Keratinocyte (primary cell): ENCODE measurements around the gene THOC1. TPM values are rescaled to one million over a fixed set of nuclear protein-coding genes. Genes with fewer than 3 reads are reported as not detected.

ENCODE experiments used
- DNase-seq: peaks from one replicate; pipeline ENCODE4 v3.0.0-alpha.2; 2011; ENCODE audit warnings: low read depth, missing footprints, low spot score
- FAIRE-seq: peaks from 2 replicates; lab custom pipeline; 2011; peaks lifted over from hg19 to GRCh38; lab: Jason Lieb, UNC
- H2AFZ ChIP-seq: 2 replicates; pipeline ENCODE4 v1.6.0; 2012; ENCODE audit warnings: low read length, control low read depth, inconsistent platforms; ENCODE audit not compliant: control insufficient read depth
- H3K27ac ChIP-seq: 2 replicates; pipeline ENCODE4 v1.5.1; 2011; ENCODE audit warnings: low read length; ENCODE audit not compliant: control insufficient read depth, insufficient read depth
- H3K27me3 ChIP-seq: 3 replicates; pipeline ENCODE4 v1.6.0; 2011; ENCODE audit warnings: low read length; ENCODE audit not compliant: control insufficient read depth, insufficient read depth; ENCODE audit errors: extremely low read depth
- H3K36me3 ChIP-seq, 2 experiments: 2 replicates in 1 of 2; 3 replicates in 1 of 2; pipeline ENCODE4 v1.5.1; 2011; ENCODE audit warnings: low read length in 2 of 2, mild to moderate bottlenecking in 1 of 2; ENCODE audit not compliant: control insufficient read depth in 2 of 2, insufficient read depth in 2 of 2; ENCODE audit errors: extremely low read depth in 1 of 2
- H3K4me1 ChIP-seq: 3 replicates; pipeline ENCODE4 v1.5.1; 2011; ENCODE audit warnings: low read length; ENCODE audit not compliant: control insufficient read depth, insufficient read depth; ENCODE audit errors: extremely low read depth
- H3K4me2 ChIP-seq: 3 replicates; pipeline ENCODE4 v1.6.0; 2011; ENCODE audit warnings: low read depth, low read length; ENCODE audit not compliant: control insufficient read depth, insufficient read depth; ENCODE audit errors: extremely low read depth
- H3K4me3 ChIP-seq, 3 experiments: fragments of 200-600 bp in 1 of 3; sonication (generic) in 1 of 3; 2 replicates in 2 of 3; 3 replicates in 1 of 3; pipeline ENCODE4 v1.5.1; 2011 to 2016; ENCODE audit warnings: low read length in 3 of 3, mild to moderate bottlenecking in 3 of 3, control low read depth in 2 of 3, inconsistent platforms in 1 of 3, low read depth in 1 of 3, mixed read lengths in 1 of 3, mixed run types in 1 of 3, moderate library complexity in 1 of 3; ENCODE audit not compliant: control insufficient read depth in 2 of 3, insufficient read depth in 2 of 3; ENCODE audit errors: extremely low read depth in 1 of 3
- H3K79me2 ChIP-seq: 2 replicates; pipeline ENCODE4 v1.6.0; 2012; ENCODE audit warnings: low read length; ENCODE audit not compliant: control insufficient read depth, insufficient read depth
- H3K9ac ChIP-seq: 3 replicates; pipeline ENCODE4 v1.6.0; 2011; ENCODE audit warnings: low read length; ENCODE audit not compliant: control insufficient read depth, insufficient read depth; ENCODE audit errors: extremely low read depth
- H3K9me1 ChIP-seq: 3 replicates; pipeline ENCODE4 v1.6.0; 2011; ENCODE audit warnings: low read length; ENCODE audit not compliant: control insufficient read depth, insufficient read depth; ENCODE audit errors: extremely low read depth
- H3K9me3 ChIP-seq: 2 replicates; pipeline ENCODE4 v1.5.1; 2012; ENCODE audit warnings: low read depth, low read length; ENCODE audit not compliant: control insufficient read depth
- H4K20me1 ChIP-seq: 3 replicates; pipeline ENCODE4 v1.6.0; 2011; ENCODE audit warnings: low read length; ENCODE audit not compliant: control insufficient read depth, insufficient read depth; ENCODE audit errors: extremely low read depth
- CTCF ChIP-seq, 3 experiments: IDR thresholded peaks in 1 of 3; conservative IDR thresholded peaks in 1 of 3; optimal IDR thresholded peaks in 1 of 3; 2 replicates in 2 of 3; 3 replicates in 1 of 3; pipeline versions ENCODE3 to v1.5.1; 2011; ENCODE audit warnings: low read length in 3 of 3, mild to moderate bottlenecking in 3 of 3, moderate library complexity in 2 of 3, control low read depth in 1 of 3, inconsistent platforms in 1 of 3; ENCODE audit not compliant: insufficient read depth in 2 of 3; ENCODE audit errors: extremely low read depth in 1 of 3
- EZH2 ChIP-seq: IDR thresholded peaks from one replicate; pipeline ENCODE4 v1.6.1; 2012; ENCODE audit warnings: inconsistent platforms, mild to moderate bottlenecking, low read length, moderate library complexity
- dilution Hi-C: fragments of 300-500 bp; cut with MboI; formaldehyde crosslinking; loops from one replicate; pipeline ENCODE4 v1.7.0; 2020; ENCODE audit warnings: low sequenced_read_pairs; ENCODE audit not compliant: extremely low pct_ligation_motif_present
- polyA plus RNA-seq, 5 experiments: library from polyadenylated mRNA; depleted of rRNA in 3 of 5; stranded (reverse) in 3 of 5; stranded (forward) in 1 of 5; unstranded in 1 of 5; fragments of >200 nt; gene quantifications; 1 replicate in 1 of 5; 2 replicates in 3 of 5; 3 replicates in 1 of 5; pipeline versions ENCODE4 v1.2.1 to v1.2.3, GENCODE V29; 2011 to 2012; ENCODE audit warnings: missing spikeins in 2 of 5, low read depth in 1 of 5, low replicate concordance in 1 of 5

THOC1 gene
- polyA plus RNA-seq, 1 donor (not counting 4 experiments of a cell fraction or from before 2014, with no cell fraction given) = 35.8 TPM

- Histone ChIP-seq H3K9ac (no peak overlapping the region), H3K4me3 (no peak overlapping the region), H3K4me2 (no peak overlapping the region), H4K20me1 (no peaks in the 10 kb centered on the region), H3K9me1 (no peaks in the 10 kb centered on the region), H3K4me1 (no peaks in the 10 kb centered on the region), H2AFZ (no peak overlapping the region), H3K9me3 (no peaks in the 10 kb centered on the region), H3K27ac (no peak overlapping the region), H3K36me3 (peaks cover 11 to 18% of the 10 kb centered on the region in 2 experiments), H3K79me2 (peaks cover 5% of the 10 kb centered on the region), H3K27me3 (no peaks in the 10 kb centered on the region)
- DNase-seq (no peak), FAIRE-seq (no peak)
- dilution Hi-C loops = no loop called here
- TF ChIP-seq CTCF (optimal IDR thresholded peaks at IDR 0.05 in 1 of 3, IDR thresholded peaks at IDR 0.05 in 1 of 3, conservative IDR thresholded peaks at IDR 0.05 in 1 of 3; ENCODE audit: extremely low read depth in 1 of 3, insufficient read depth in 2 of 3, low read length in 3 of 3) = no peak
- no peak for TF ChIP-seq EZH2
Measured at GRCh38 chr18:210075-210474, 57.8 kb downstream of the THOC1 start.

GRCh38 chr18:199768-200167, 68.1 kb downstream of the THOC1 start:
- FAIRE-seq = no peak
- DNase-seq = no peak

More at GRCh38 chr18:199768-200167, 68.1 kb downstream of the THOC1 start:
- no peak for TF ChIP-seq CTCF (optimal IDR thresholded peaks at IDR 0.05 in 1 of 3, IDR thresholded peaks at IDR 0.05 in 1 of 3, conservative IDR thresholded peaks at IDR 0.05 in 1 of 3; ENCODE audit: extremely low read depth in 1 of 3, insufficient read depth in 2 of 3, low read length in 3 of 3)
- TF ChIP-seq EZH2 = no peak
- H4K20me1 ChIP-seq = no peaks in the 10 kb centered on the region
- no peak overlapping the region for H3K27ac ChIP-seq
- H3K79me2 ChIP-seq = peaks cover 9% of the 10 kb centered on the region
- dilution Hi-C loops = no loop called here
- H3K4me3 ChIP-seq = no peak overlapping the region
- H3K4me1 ChIP-seq = no peaks in the 10 kb centered on the region
- no peaks in the 10 kb centered on the region for H3K27me3 ChIP-seq
- peaks cover 13 to 27% of the 10 kb centered on the region in 2 experiments for H3K36me3 ChIP-seq
- H3K9me1 ChIP-seq = no peaks in the 10 kb centered on the region
- H3K4me2 ChIP-seq = no peak overlapping the region
- no peak overlapping the region for H2AFZ ChIP-seq
- H3K9ac ChIP-seq = no peak overlapping the region
- no peaks in the 10 kb centered on the region for H3K9me3 ChIP-seq
